ENCODE results near the gene SYT5. TPM values are rescaled to one million over a fixed set of nuclear protein-coding genes. Genes with fewer than 3 reads are reported as not detected.

Gene SYT5
- polyA plus RNA-seq, 3 donors: not detected

DNA sequence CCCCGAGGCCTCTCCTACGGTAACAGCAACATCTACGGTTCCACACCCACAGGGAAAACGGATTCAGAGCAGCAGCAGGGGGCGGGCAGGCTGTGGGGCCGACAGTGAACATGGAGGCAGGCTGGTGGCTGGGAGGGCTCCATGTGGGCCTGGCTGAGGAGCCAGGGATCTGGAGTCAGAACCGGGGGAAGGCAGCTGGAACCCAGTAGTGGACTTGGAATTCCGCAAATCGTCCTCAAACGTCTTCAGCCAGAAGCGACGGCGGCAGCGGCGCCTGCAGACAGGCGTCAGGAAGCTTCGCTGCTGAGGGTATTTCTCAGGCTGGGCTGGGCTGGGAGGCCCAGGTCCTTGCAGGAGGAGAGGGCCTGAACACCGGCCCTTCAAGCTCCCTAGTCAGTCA, 46.7 kb upstream of the SYT5 start:
- no peaks in the 10 kb centered on the region for H3K9me3 ChIP-seq (replicated peaks in 1 of 2; ENCODE audit: control insufficient read depth in 1 of 2, insufficient read depth in 1 of 2, low read length in 2 of 2)
- H3K79me2 ChIP-seq (ENCODE audit: insufficient read depth, low read length): no peaks in the 10 kb centered on the region
- H3K9me3 Mint-ChIP-seq: peaks cover 0 to 3% (median 0%) of the 10 kb centered on the region in 7 donors
- no peak overlapping the region for H3K9ac ChIP-seq (ENCODE audit: insufficient read depth, low read length, poor library complexity, severe bottlenecking)
- peaks cover 36 to 58% of the 10 kb centered on the region in 2 donors for H3K36me3 Mint-ChIP-seq
- DNase-seq: no peak
- H3K27me3 ChIP-seq (ENCODE audit: control insufficient read depth in 2 of 2, insufficient read depth in 2 of 2, low read length in 2 of 2): no peaks in the 10 kb centered on the region
- no peaks in the 10 kb centered on the region for H3K4me1 ChIP-seq (ENCODE audit: control insufficient read depth in 1 of 2, insufficient read depth in 2 of 2, low read length in 2 of 2)
- H3K27ac ChIP-seq (ENCODE audit: low read depth in 1 of 2, low read length in 2 of 2): no peak overlapping the region
- no peak overlapping the region for H3K4me2 ChIP-seq (replicated peaks; ENCODE audit: extremely low read depth, low read length, poor library complexity, severe bottlenecking)
- peaks cover 88% of the 10 kb centered on the region for H4K20me1 ChIP-seq (ENCODE audit: insufficient read depth, low read length)
- 86% methylated on average over 18 of the region's 18 CpGs for WGBS (ENCODE audit: insufficient coverage)
- H3K27ac Mint-ChIP-seq: peak overlapping the region in 3 of 7 donors; percentile 13 to 41 (median 19)
- H3K4me3 Mint-ChIP-seq: no peak overlapping the region
- intact Hi-C loops (cut with micrococcal nuclease): no loop called here
- no peak overlapping the region for H2AFZ ChIP-seq (ENCODE audit: insufficient read depth, low read depth, low read length, poor library complexity, severe bottlenecking)
- H3K36me3 ChIP-seq (replicated peaks in 1 of 2; ENCODE audit: control insufficient read depth in 1 of 2, insufficient read depth in 2 of 2, low read length in 2 of 2): peaks cover 54 to 64% of the 10 kb centered on the region in 2 donors
- peaks cover 0 to 3% (median 3%) of the 10 kb centered on the region in 3 donors for H3K27me3 Mint-ChIP-seq (ENCODE audit: low read depth in 3 of 3)
- TF ChIP-seq, protein P1, sequence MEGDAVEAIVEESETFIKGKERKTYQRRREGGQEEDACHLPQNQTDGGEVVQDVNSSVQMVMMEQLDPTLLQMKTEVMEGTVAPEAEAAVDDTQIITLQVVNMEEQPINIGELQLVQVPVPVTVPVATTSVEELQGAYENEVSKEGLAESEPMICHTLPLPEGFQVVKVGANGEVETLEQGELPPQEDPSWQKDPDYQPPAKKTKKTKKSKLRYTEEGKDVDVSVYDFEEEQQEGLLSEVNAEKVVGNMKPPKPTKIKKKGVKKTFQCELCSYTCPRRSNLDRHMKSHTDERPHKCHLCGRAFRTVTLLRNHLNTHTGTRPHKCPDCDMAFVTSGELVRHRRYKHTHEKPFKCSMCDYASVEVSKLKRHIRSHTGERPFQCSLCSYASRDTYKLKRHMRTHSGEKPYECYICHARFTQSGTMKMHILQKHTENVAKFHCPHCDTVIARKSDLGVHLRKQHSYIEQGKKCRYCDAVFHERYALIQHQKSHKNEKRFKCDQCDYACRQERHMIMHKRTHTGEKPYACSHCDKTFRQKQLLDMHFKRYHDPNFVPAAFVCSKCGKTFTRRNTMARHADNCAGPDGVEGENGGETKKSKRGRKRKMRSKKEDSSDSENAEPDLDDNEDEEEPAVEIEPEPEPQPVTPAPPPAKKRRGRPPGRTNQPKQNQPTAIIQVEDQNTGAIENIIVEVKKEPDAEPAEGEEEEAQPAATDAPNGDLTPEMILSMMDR (IDR thresholded peaks at IDR 0.05): no peak
- H3K4me1 Mint-ChIP-seq: peaks cover 5% of the 10 kb centered on the region
- no peak overlapping the region for H3K4me3 ChIP-seq (replicated peaks in 1 of 3; ENCODE audit: low read depth in 2 of 3, low read length in 3 of 3)

DNA sequence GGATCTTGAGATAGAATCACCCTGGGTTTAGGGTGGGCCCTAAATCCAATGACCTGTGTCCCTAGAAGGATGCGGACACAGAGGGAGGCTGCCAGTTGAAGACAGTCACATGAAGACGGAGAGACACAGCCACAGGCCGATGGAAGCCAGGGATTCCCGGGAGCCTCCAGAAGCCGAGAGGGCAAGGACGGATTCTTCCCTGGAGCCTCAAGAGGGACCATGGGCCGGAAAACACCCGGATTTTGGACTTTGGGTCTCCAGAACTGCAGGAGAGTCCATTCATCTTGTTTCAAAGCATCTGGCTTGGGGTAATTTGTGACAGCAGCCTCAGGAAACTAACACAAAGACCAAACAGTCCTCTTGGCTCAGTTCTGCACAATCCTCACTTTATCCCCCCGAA, 46.2 kb upstream of the SYT5 start:
- TF ChIP-seq, protein P1 (IDR thresholded peaks at IDR 0.05): no peak
- no peak overlapping the region for H3K4me3 ChIP-seq (replicated peaks in 1 of 3; ENCODE audit: low read depth in 2 of 3, low read length in 3 of 3)
- peaks cover 0 to 3% (median 3%) of the 10 kb centered on the region in 3 donors for H3K27me3 Mint-ChIP-seq (ENCODE audit: low read depth in 3 of 3)
- peak overlapping the region in 1 of 7 donors; percentile 67 for H3K27ac Mint-ChIP-seq
- H3K27ac ChIP-seq (ENCODE audit: low read depth in 1 of 2, low read length in 2 of 2): no peak overlapping the region
- no peaks in the 10 kb centered on the region for H3K9me3 ChIP-seq (replicated peaks in 1 of 2; ENCODE audit: control insufficient read depth in 1 of 2, insufficient read depth in 1 of 2, low read length in 2 of 2)
- H3K9me3 Mint-ChIP-seq: peaks cover 0 to 3% (median 0%) of the 10 kb centered on the region in 7 donors
- peaks cover 36 to 52% of the 10 kb centered on the region in 2 donors for H3K36me3 Mint-ChIP-seq
- H3K4me2 ChIP-seq (replicated peaks; ENCODE audit: extremely low read depth, low read length, poor library complexity, severe bottlenecking): no peak overlapping the region
- no peaks in the 10 kb centered on the region for H3K79me2 ChIP-seq (ENCODE audit: insufficient read depth, low read length)
- no peaks in the 10 kb centered on the region for H3K4me1 ChIP-seq (ENCODE audit: control insufficient read depth in 1 of 2, insufficient read depth in 2 of 2, low read length in 2 of 2)
- no peak overlapping the region for H3K4me3 Mint-ChIP-seq
- peaks cover 5% of the 10 kb centered on the region for H3K4me1 Mint-ChIP-seq
- H4K20me1 ChIP-seq (ENCODE audit: insufficient read depth, low read length): peaks cover 87% of the 10 kb centered on the region
- intact Hi-C loops (cut with micrococcal nuclease): no loop called here
- WGBS (ENCODE audit: insufficient coverage): 85% methylated on average over 8 of the region's 9 CpGs
- H3K36me3 ChIP-seq (replicated peaks in 1 of 2; ENCODE audit: control insufficient read depth in 1 of 2, insufficient read depth in 2 of 2, low read length in 2 of 2): peaks cover 49 to 58% of the 10 kb centered on the region in 2 donors
- H3K27me3 ChIP-seq (ENCODE audit: control insufficient read depth in 2 of 2, insufficient read depth in 2 of 2, low read length in 2 of 2): no peaks in the 10 kb centered on the region
- H2AFZ ChIP-seq (ENCODE audit: insufficient read depth, low read depth, low read length, poor library complexity, severe bottlenecking): no peak overlapping the region
- DNase-seq: no peak
- no peak overlapping the region for H3K9ac ChIP-seq (ENCODE audit: insufficient read depth, low read length, poor library complexity, severe bottlenecking)
